Natural killer cell (primary cell): ENCODE measurements around the gene CBX7. TPM values are rescaled to one million over a fixed set of nuclear protein-coding genes. Genes with fewer than 3 reads are reported as not detected.
A peak's percentile ranks its signal among the peaks of the same experiment; 100 is the strongest.

Experiments used
- ATAC-seq, 3 donors: fragments of 150-1000 bp in 2 of 3; fragments of 200-7000 bp in 1 of 3; cut with Tn5 transposase; 1 replicate in 1 of 3; 2 replicates in 2 of 3; pipeline ENCODE4 v1.10.0; 2021; ENCODE audit warnings: mild to moderate bottlenecking in 2 of 3, moderate library complexity in 2 of 3
- DNase-seq, 2 donors: peaks; one replicate each; pipeline versions ENCODE4 v3.0.0 to v3.0.0-alpha.2; 2013 to 2021; ENCODE audit warnings: mixed read lengths in 1 of 2
- H3K27ac ChIP-seq: one replicate; pipeline ENCODE4 v1.5.1; 2013; ENCODE audit warnings: mild to moderate bottlenecking, low read length
- H3K27me3 ChIP-seq: one replicate; pipeline ENCODE4 v1.6.1; 2013; ENCODE audit warnings: low read length; ENCODE audit not compliant: control insufficient read depth, insufficient read depth
- H3K36me3 ChIP-seq: one replicate; pipeline ENCODE4 v1.6.1; 2013; ENCODE audit warnings: low read length; ENCODE audit not compliant: control insufficient read depth, insufficient read depth
- H3K4me1 ChIP-seq: one replicate; pipeline ENCODE4 v1.6.1; 2013; ENCODE audit warnings: low read length; ENCODE audit not compliant: control insufficient read depth, insufficient read depth
- H3K4me3 ChIP-seq: one replicate; pipeline ENCODE4 v1.5.1; 2013; ENCODE audit warnings: low read length
- H3K9me3 ChIP-seq: one replicate; pipeline ENCODE4 v1.6.1; 2013; ENCODE audit warnings: low read length; ENCODE audit not compliant: control insufficient read depth, insufficient read depth
- H3K27ac Mint-ChIP-seq, 2 donors: one replicate each; pipeline ENCODE4 v1.8.0; 2022; ENCODE audit warnings: mild to moderate bottlenecking in 2 of 2, mixed read lengths in 2 of 2, moderate library complexity in 1 of 2
- H3K27me3 Mint-ChIP-seq, 2 donors: one replicate each; pipeline ENCODE4 v1.8.0; 2022; ENCODE audit warnings: low read depth in 2 of 2, mixed read lengths in 2 of 2
- H3K36me3 Mint-ChIP-seq: one replicate; pipeline ENCODE4 v1.8.0; 2022; ENCODE audit warnings: mixed read lengths
- H3K4me1 Mint-ChIP-seq, 2 donors: one replicate each; pipeline ENCODE4 v1.8.0; 2022; ENCODE audit warnings: mixed read lengths in 2 of 2
- H3K4me3 Mint-ChIP-seq: one replicate; pipeline ENCODE4 v1.8.0; 2022; ENCODE audit warnings: mild to moderate bottlenecking, moderate library complexity, mixed read lengths
- H3K9me3 Mint-ChIP-seq, 2 donors: one replicate each; pipeline ENCODE4 v1.8.0; 2022; ENCODE audit warnings: mixed read lengths in 2 of 2
- WGBS: methylation state at CpG from one replicate; pipeline ENCODE4 v1.1.7; 2013; ENCODE audit warnings: missing lambda C conversion rate; ENCODE audit not compliant: insufficient coverage; 5-methylcytosine and 5-hydroxymethylcytosine counted together
- intact Hi-C: fragments of 100-400 bp; cut with micrococcal nuclease; formaldehyde crosslinking; loops from one replicate; pipeline ENCODE4 v1.14.2; 2022
- total RNA-seq, 4 donors: library from RNA; stranded (reverse); fragments of 120-200 nt in 1 of 4; gene quantifications; one replicate each; pipeline versions ENCODE4 v1.2.3 to v1.2.4, GENCODE V29; 2013 to 2022
- TF ChIP-seq, protein P1 (sequence below): fragments of 200-600 bp; IDR thresholded peaks from one replicate; pipeline ENCODE4 v1.8.0; 2022; ENCODE audit warnings: antibody characterized with exemption

The CBX7 gene
- total RNA-seq, 3 donors from 2014 or later (not counting 1 experiment from before 2014, with no cell fraction given), result 49.6 to 52.9 (median 50.0) TPM

DNA sequence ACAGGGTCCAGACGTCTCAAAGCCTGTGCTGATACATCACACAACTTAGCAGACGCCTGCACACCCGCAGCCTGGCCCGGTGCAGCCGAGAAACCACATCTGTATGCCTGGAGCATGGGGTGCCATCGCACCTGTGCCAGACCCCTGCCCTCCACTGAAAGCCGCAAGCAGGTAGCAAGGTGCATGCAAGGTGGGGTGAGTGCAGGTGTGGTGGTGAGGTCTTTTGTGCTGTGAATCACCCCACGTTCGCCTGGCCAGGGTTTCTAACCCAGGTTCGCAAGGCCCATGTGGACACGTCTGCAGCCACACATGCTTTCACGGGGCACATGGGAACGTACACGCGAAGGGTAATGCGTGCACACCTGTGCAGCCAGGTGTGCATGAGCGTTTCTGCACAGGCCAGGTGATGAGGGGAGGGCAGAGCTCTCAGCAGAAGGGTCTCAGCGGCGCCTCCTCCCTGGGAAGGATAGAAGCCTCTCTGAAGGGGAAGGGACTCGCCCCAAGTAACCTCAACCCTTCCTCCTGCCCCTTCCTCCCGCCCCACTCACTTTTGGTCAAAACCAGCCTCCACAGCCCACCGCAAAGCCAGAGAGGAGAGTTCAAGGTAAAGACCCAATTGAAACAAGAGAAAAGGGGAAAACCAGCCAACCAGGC, 19.5 kb downstream of the CBX7 start:
- H3K36me3 Mint-ChIP-seq, result no peaks in the 10 kb centered on the region
- intact Hi-C loops, result no loop called here
- WGBS, result 92% methylated on average over 18 of the region's 22 CpGs
- TF ChIP-seq, protein P1, sequence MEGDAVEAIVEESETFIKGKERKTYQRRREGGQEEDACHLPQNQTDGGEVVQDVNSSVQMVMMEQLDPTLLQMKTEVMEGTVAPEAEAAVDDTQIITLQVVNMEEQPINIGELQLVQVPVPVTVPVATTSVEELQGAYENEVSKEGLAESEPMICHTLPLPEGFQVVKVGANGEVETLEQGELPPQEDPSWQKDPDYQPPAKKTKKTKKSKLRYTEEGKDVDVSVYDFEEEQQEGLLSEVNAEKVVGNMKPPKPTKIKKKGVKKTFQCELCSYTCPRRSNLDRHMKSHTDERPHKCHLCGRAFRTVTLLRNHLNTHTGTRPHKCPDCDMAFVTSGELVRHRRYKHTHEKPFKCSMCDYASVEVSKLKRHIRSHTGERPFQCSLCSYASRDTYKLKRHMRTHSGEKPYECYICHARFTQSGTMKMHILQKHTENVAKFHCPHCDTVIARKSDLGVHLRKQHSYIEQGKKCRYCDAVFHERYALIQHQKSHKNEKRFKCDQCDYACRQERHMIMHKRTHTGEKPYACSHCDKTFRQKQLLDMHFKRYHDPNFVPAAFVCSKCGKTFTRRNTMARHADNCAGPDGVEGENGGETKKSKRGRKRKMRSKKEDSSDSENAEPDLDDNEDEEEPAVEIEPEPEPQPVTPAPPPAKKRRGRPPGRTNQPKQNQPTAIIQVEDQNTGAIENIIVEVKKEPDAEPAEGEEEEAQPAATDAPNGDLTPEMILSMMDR, result no peak
- no peaks in the 10 kb centered on the region for H3K27me3 ChIP-seq
- no peak overlapping the region for H3K4me3 Mint-ChIP-seq
- H3K9me3 Mint-ChIP-seq, result no peaks in the 10 kb centered on the region
- H3K9me3 ChIP-seq, result no peaks in the 10 kb centered on the region
- H3K27ac Mint-ChIP-seq, result no peak overlapping the region
- DNase-seq, result no peak
- no peaks in the 10 kb centered on the region for H3K27me3 Mint-ChIP-seq
- H3K4me1 Mint-ChIP-seq, result peaks cover 0 to 13% of the 10 kb centered on the region in 2 donors
- H3K27ac ChIP-seq, result no peak overlapping the region
- H3K4me3 ChIP-seq, result no peak overlapping the region
- no peak for ATAC-seq
- peaks cover 8% of the 10 kb centered on the region for H3K4me1 ChIP-seq
- H3K36me3 ChIP-seq, result peaks cover 15% of the 10 kb centered on the region

- H3K27me3 Mint-ChIP-seq, result no peaks in the 10 kb centered on the region
- peaks cover 8% of the 10 kb centered on the region for H3K4me1 ChIP-seq
- H3K27ac Mint-ChIP-seq, result no peak overlapping the region
- DNase-seq (no peak), ATAC-seq (no peak)
- intact Hi-C loops, result no loop called here
- H3K27ac ChIP-seq, result no peak overlapping the region
- no peaks in the 10 kb centered on the region for H3K9me3 ChIP-seq
- H3K4me1 Mint-ChIP-seq, result peaks cover 0 to 13% of the 10 kb centered on the region in 2 donors
- no peak overlapping the region for H3K4me3 Mint-ChIP-seq
- H3K36me3 Mint-ChIP-seq, result no peaks in the 10 kb centered on the region
- H3K4me3 ChIP-seq, result no peak overlapping the region
- TF ChIP-seq, protein P1, result no peak
- peaks cover 15% of the 10 kb centered on the region for H3K36me3 ChIP-seq
- H3K27me3 ChIP-seq, result no peaks in the 10 kb centered on the region
- WGBS, result 88% methylated on average over 6 of the region's 6 CpGs
- no peaks in the 10 kb centered on the region for H3K9me3 Mint-ChIP-seq
Observed at GRCh38 chr22:39132281-39132680, 20.2 kb downstream of the CBX7 start.

DNA sequence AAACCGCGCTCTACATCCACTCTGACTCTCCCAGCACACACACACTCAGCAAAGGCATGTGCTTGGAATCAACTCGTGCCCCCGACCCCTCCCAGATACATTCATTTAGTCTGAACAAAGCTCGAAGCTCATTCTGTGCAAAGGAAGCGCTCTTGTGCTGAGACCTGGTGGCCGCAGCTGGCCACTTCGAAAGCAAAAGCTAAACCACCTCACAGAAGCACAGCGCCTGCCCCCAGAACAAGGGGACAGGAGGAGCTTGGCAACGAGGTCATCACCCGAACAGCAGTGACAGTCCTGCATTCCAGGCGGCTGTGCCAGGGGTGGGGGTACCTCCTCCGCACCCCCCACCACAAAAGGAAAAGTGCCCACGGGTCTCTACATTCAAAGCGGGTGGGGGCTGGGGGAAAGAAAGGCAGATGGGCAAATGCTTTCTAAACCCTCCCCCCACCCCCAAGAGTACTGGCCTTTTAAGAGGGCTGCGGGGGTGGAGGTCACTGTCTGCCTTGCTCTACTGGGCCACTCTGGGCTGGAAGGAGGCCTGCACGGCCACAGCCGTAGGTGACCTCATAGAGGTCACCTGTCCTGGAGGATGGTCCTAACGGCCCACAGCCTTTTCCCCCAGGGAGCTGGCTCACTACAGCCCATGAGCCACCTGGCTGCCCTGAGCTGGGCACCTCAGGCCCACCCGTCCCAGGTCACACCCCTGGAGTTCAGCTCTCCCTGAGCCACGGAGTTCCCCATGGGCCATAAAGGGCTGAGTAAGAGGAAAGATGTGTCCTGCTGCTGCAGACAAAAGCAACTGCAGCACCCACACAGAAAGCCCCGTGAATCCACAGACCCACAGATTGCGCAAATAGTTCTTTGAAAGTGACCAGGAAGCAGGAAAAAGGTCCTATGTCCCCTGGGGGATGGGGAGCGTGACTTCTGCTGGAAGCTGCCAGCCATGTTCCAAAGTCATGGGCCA, 21.3 kb downstream of the CBX7 start:
- Histone ChIP-seq H3K27ac (no peak overlapping the region), H3K27me3 (no peaks in the 10 kb centered on the region)

More for the DNA sequence above, 21.3 kb downstream of the CBX7 start:
- peaks cover 8% of the 10 kb centered on the region for H3K4me1 ChIP-seq
- Mint-ChIP-seq H3K4me1 (peaks cover 0 to 13% of the 10 kb centered on the region in 2 donors), H3K36me3 (no peaks in the 10 kb centered on the region), H3K4me3 (no peak overlapping the region), H3K9me3 (no peaks in the 10 kb centered on the region), H3K27ac (no peak overlapping the region), H3K27me3 (no peaks in the 10 kb centered on the region)
- H3K4me3 ChIP-seq, result no peak overlapping the region
- H3K36me3 ChIP-seq, result peaks cover 15% of the 10 kb centered on the region
- DNase-seq (no peak), ATAC-seq (peak in 1 of 3 donors; percentile 31)
- 77% methylated on average over 19 of the region's 24 CpGs for WGBS
- intact Hi-C loops, result no loop called here
- TF ChIP-seq, protein P1, result no peak
- H3K9me3 ChIP-seq, result no peaks in the 10 kb centered on the region
